ENCODE data around the gene EMP3. TPM values are rescaled to one million over a fixed set of nuclear protein-coding genes. Genes with fewer than 3 reads are reported as not detected.
"Not testable (repeated sequence)": the region's sequence is repeated elsewhere in the genome, so short reads cannot be mapped to it uniquely, and the experiment has no call there.

The EMP3 gene
- total and polyA plus RNA-seq, 9 of the 15 experiments (the other 6 are each of a cell fraction or from before 2014, with no cell fraction given), result 123 to 386 (median 296) TPM

GRCh38 chr19:48371367-48371766 is 46.0 kb downstream of the EMP3 start:
- Histone ChIP-seq H3K4me1 (replicated peaks in 1 of 2; ENCODE audit: control insufficient read depth in 2 of 2, insufficient read depth in 2 of 2, low read length in 2 of 2) (peaks cover 0 to 20% of the 10 kb centered on the region in 2 experiments; a peak in 2 of 5 replicates), H3K9me1 (ENCODE audit: control insufficient read depth, insufficient read depth, low read length) (no peaks in the 10 kb centered on the region), H3K4me3 (no peak overlapping the region), H3K27ac (ENCODE audit: extremely low read depth, low read depth, low read length) (no peak overlapping the region), H3K9ac (ENCODE audit: insufficient read depth in 1 of 2, low read depth in 2 of 2, low read length in 2 of 2) (no peak overlapping the region), H3K4me2 (ENCODE audit: insufficient read depth, low read length) (no peak overlapping the region), H3K27me3 (ENCODE audit: control insufficient read depth in 2 of 2, insufficient read depth in 2 of 2, low read length in 2 of 2) (no peaks in the 10 kb centered on the region), H3K9me3 (replicated peaks; ENCODE audit: control insufficient read depth, insufficient read depth, low read depth, low read length) (no peaks in the 10 kb centered on the region), H3K36me3 (ENCODE audit: control insufficient read depth, insufficient read depth, low read length) (no peaks in the 10 kb centered on the region), H2AFZ (ENCODE audit: low read depth, low read length) (no peak overlapping the region), H3K79me2 (ENCODE audit: control insufficient read depth, insufficient read depth, low read length) (no peaks in the 10 kb centered on the region), H4K20me1 (replicated peaks; ENCODE audit: control insufficient read depth, insufficient read depth, low read length) (no peaks in the 10 kb centered on the region)
- TF ChIP-seq HLTF (IDR thresholded peaks at IDR 0.05) (no peak), NEUROD1 (IDR thresholded peaks at IDR 0.05; ENCODE audit: borderline replicate concordance, low read depth, low read length, partially characterized antibody) (no peak), U2AF2 (optimal IDR thresholded peaks at IDR 0.05; ENCODE audit: low read depth, low read length) (no peak), FOXK2 (conservative IDR thresholded peaks at IDR 0.05 in 1 of 2, IDR thresholded peaks at IDR 0.05 in 1 of 2; ENCODE audit: low read depth in 2 of 2) (no peak), PRMT5 (CRISPR knock-in tag; IDR thresholded peaks at IDR 0.05) (no peak), RAD21 (CRISPR knock-in tag; conservative IDR thresholded peaks at IDR 0.05 in 1 of 2, IDR thresholded peaks at IDR 0.05 in 1 of 2) (no peak), RBM22 (IDR thresholded peaks at IDR 0.05; ENCODE audit: low read depth, low read length, poor library complexity, severe bottlenecking) (no peak), KLF1 (tag; IDR thresholded peaks at IDR 0.05) (no peak), RCOR1 (IDR thresholded peaks at IDR 0.05; ENCODE audit: borderline replicate concordance in 1 of 2, low read depth in 2 of 2, low read length in 2 of 2) (no peak), EWSR1 (IDR thresholded peaks at IDR 0.05; ENCODE audit: borderline replicate concordance, low read depth, partially characterized antibody) (no peak)
- ChIA-PET POLR2A (no interaction called here), CTCF (ENCODE audit: low intra/inter-chr PET ratio) (no interaction called here)
- 54% methylated on average over 7 of the region's 7 CpGs for WGBS (ENCODE audit: insufficient coverage, low coverage, missing lambda C conversion rate)
- FAIRE-seq, result no peak
- in situ Hi-C loops (cut with MboI), result no loop called here
- no peak for ATAC-seq
- intact Hi-C loops (cut with micrococcal nuclease), result no loop called here
- BruUV-seq (replicated peaks), result no TSS peak
- DNase-seq (ENCODE audit: extremely low read depth in 1 of 4, low spot score in 3 of 4), result no peak

GRCh38 chr19:48371771-48372170 is 46.4 kb downstream of the EMP3 start:
- CTCF ChIA-PET (ENCODE audit: low intra/inter-chr PET ratio), result not testable (repeated sequence)
- WGBS (ENCODE audit: insufficient coverage, low coverage, missing lambda C conversion rate), result 65% methylated on average over 5 of the region's 5 CpGs

More at GRCh38 chr19:48371771-48372170, 46.4 kb downstream of the EMP3 start:
- H3K79me2 ChIP-seq (ENCODE audit: control insufficient read depth, insufficient read depth, low read length); in situ Hi-C loops (cut with MboI); ATAC-seq; H3K9me3 ChIP-seq (replicated peaks; ENCODE audit: control insufficient read depth, insufficient read depth, low read depth, low read length); H3K4me2 ChIP-seq (ENCODE audit: insufficient read depth, low read length); H3K9ac ChIP-seq (ENCODE audit: insufficient read depth in 1 of 2, low read depth in 2 of 2, low read length in 2 of 2); H4K20me1 ChIP-seq (replicated peaks; ENCODE audit: control insufficient read depth, insufficient read depth, low read length); H3K4me3 ChIP-seq; DNase-seq (ENCODE audit: extremely low read depth in 1 of 4, low spot score in 3 of 4); FAIRE-seq; H3K27me3 ChIP-seq (ENCODE audit: control insufficient read depth in 2 of 2, insufficient read depth in 2 of 2, low read length in 2 of 2); intact Hi-C loops (cut with micrococcal nuclease); H3K9me1 ChIP-seq (ENCODE audit: control insufficient read depth, insufficient read depth, low read length); POLR2A ChIA-PET; BruUV-seq (replicated peaks); H3K36me3 ChIP-seq (ENCODE audit: control insufficient read depth, insufficient read depth, low read length); H3K27ac ChIP-seq (ENCODE audit: extremely low read depth, low read depth, low read length); H2AFZ ChIP-seq (ENCODE audit: low read depth, low read length): not testable (repeated sequence)
- peaks cover 0 to 20% of the 10 kb centered on the region in 2 experiments; a peak in 2 of 5 replicates for H3K4me1 ChIP-seq (replicated peaks in 1 of 2; ENCODE audit: control insufficient read depth in 2 of 2, insufficient read depth in 2 of 2, low read length in 2 of 2)

Measured in K562 (cell line).